HG02798 (cell line): ENCODE results near the gene MIOX.

Source experiments
- ATAC-seq: cut with Tn5 transposase; IDR thresholded peaks from one replicate; pipeline ENCODE4 v1.9.1; 2021; ENCODE audit warnings: mild to moderate bottlenecking; ENCODE audit not compliant: unreplicated experiment, poor library complexity

MIOX gene

GRCh38 chr22:50488886-50489285 lies 2.2 kb downstream of the MIOX start:
- ATAC-seq, result no peak

GRCh38 chr22:50489363-50490243 lies 2.9 kb downstream of the MIOX start:
- ATAC-seq, result no peak

- ATAC-seq, result no peak
These were observed 4.1 kb downstream of the MIOX start for GRCh38 chr22:50490531-50491308.

- ATAC-seq, result no peak
These were observed 10.4 kb downstream of the MIOX start for GRCh38 chr22:50497093-50497492.

- no peak for ATAC-seq
These were observed 11.7 kb downstream of the MIOX start for GRCh38 chr22:50498322-50498890.

GRCh38 chr22:50500452-50500851 lies 13.8 kb downstream of the MIOX start:
- no peak for ATAC-seq

- no peak for ATAC-seq
These were observed 15.4 kb downstream of the MIOX start for GRCh38 chr22:50502096-50502495.

- ATAC-seq, result no peak
These were observed 16.2 kb downstream of the MIOX start for GRCh38 chr22:50502628-50503474.

- ATAC-seq, result no peak
These were observed 17.0 kb downstream of the MIOX start for GRCh38 chr22:50503475-50504145.

GRCh38 chr22:50504369-50505211 lies 17.9 kb downstream of the MIOX start:
- no peak for ATAC-seq

- no peak for ATAC-seq
These were observed 18.7 kb downstream of the MIOX start for GRCh38 chr22:50505276-50505775.

GRCh38 chr22:50505776-50506610 lies 19.3 kb downstream of the MIOX start:
- ATAC-seq, result no peak

- no peak for ATAC-seq
These were observed 20.2 kb downstream of the MIOX start for GRCh38 chr22:50506611-50507420.

GRCh38 chr22:50507421-50507990 lies 20.8 kb downstream of the MIOX start, which contains the start of gene LMF2:
Gene LMF2 (minus strand): TSS chr22:50507702. CDS start chr22:50507675, 27 bp downstream.
- ATAC-seq, result peak; percentile 68

- peak; percentile 81 for ATAC-seq
These were observed 21.6 kb downstream of the MIOX start, which contains the start of gene NCAPH2 for GRCh38 chr22:50507991-50508884. Gene NCAPH2 (plus strand): TSS chr22:50508224. CDS start chr22:50508338, 114 bp downstream.
